Gastroesophageal sphincter (tissue), 3 donors: ENCODE results near the gene POU2F1.
"Not testable (repeated sequence)": the region's sequence is repeated elsewhere in the genome, so short reads cannot be mapped to it uniquely, and the experiment has no call there.

Experiments used
- CTCF ChIP-seq, 4 experiments: fragments of 200-600 bp in 2 of 4; fragments of 450-650 bp in 2 of 4; sonication (generic) in 1 of 4; IDR thresholded peaks; one replicate each; pipeline ENCODE4 v1.5.1; 2017 to 2019; ENCODE audit warnings: antibody characterized with exemption in 4 of 4, mild to moderate bottlenecking in 2 of 4, moderate library complexity in 2 of 4
- POLR2AphosphoS5 ChIP-seq: sonication (generic); formaldehyde crosslinking; IDR thresholded peaks from one replicate; pipeline ENCODE4 v1.6.1; 2017; ENCODE audit warnings: antibody characterized with exemption

DNA sequence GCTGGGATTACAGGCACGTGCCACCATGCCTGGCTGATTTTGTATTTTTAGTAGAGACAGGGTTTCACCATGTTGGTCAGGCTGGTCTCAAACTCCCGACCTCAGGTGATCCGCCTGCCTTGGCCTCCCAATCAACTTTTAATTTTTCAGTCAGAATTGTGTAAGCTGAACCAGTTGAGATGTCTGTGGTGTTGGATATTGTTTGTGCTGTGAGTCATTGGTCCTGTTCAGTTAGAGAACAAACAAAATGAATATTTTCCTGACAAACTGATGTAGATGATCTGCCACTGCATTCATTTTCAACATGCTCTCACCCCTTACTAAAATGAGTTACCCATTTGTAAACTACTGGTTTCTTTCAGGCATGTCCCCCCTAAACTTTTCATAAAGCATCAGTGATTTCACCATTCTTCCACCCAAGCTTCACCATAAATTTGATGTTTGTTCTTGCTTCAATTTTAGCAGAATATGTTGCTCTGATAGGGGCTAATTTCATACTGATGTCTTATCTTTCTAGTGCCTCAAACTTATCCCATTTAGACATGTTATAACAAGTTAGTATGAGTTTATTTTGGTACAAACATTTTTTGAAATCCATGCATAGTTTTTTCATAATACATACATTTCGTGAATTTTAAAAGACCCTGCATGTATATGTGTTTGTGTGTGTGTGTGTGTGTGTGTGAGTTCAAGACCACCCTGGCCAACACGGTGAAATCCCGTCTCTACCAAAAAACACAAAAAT lies 15.2 kb upstream of the POU2F1 start:
- TF ChIP-seq CTCF (IDR thresholded peaks at IDR 0.05); POLR2AphosphoS5: not testable (repeated sequence)
